ENCODE measurements around the gene PTPRN2.
"Not testable (repeated sequence)": the region's sequence is repeated elsewhere in the genome, so short reads cannot be mapped to it uniquely, and the experiment has no call there.

Gene PTPRN2

GRCh38 chr7:158237672-158238335, 349.8 kb downstream of the PTPRN2 start:
- DNase-seq (ENCODE audit: low read depth in 2 of 2) = no peak

- DNase-seq (ENCODE audit: low read depth in 2 of 2) = no peak
These were observed 351.2 kb downstream of the PTPRN2 start for GRCh38 chr7:158236400-158236799.

GRCh38 chr7:158235862-158236261, 351.8 kb downstream of the PTPRN2 start:
- no peak for DNase-seq (ENCODE audit: low read depth in 2 of 2)

GRCh38 chr7:158229945-158230344, 357.7 kb downstream of the PTPRN2 start:
- DNase-seq (ENCODE audit: low read depth in 2 of 2) = no peak

- DNase-seq (ENCODE audit: low read depth in 2 of 2) = no peak
These were observed 358.6 kb downstream of the PTPRN2 start for GRCh38 chr7:158228986-158229385.

GRCh38 chr7:158228131-158228530, 359.5 kb downstream of the PTPRN2 start:
- DNase-seq (ENCODE audit: low read depth in 2 of 2) = no peak

- DNase-seq (ENCODE audit: low read depth in 2 of 2) = no peak
These were observed 360.2 kb downstream of the PTPRN2 start for GRCh38 chr7:158227258-158227984.

GRCh38 chr7:158216198-158216597, 371.4 kb downstream of the PTPRN2 start:
- no peak for DNase-seq (ENCODE audit: low read depth in 2 of 2)

- DNase-seq (ENCODE audit: low read depth in 2 of 2) = no peak
These were observed 378.2 kb downstream of the PTPRN2 start for GRCh38 chr7:158209435-158209834.

- DNase-seq (ENCODE audit: low read depth in 2 of 2) = no peak
These were observed 381.3 kb downstream of the PTPRN2 start for GRCh38 chr7:158206341-158206740.

GRCh38 chr7:158204453-158204852, 383.2 kb downstream of the PTPRN2 start:
- DNase-seq (ENCODE audit: low read depth in 2 of 2) = no peak

- DNase-seq (ENCODE audit: low read depth in 2 of 2) = not testable (repeated sequence)
These were observed 383.7 kb downstream of the PTPRN2 start for GRCh38 chr7:158203948-158204347.

GRCh38 chr7:158194365-158194900, 393.2 kb downstream of the PTPRN2 start:
- DNase-seq (ENCODE audit: low read depth in 2 of 2) = no peak

- no peak for DNase-seq (ENCODE audit: low read depth in 2 of 2)
These were observed 394.2 kb downstream of the PTPRN2 start for GRCh38 chr7:158193446-158193845.

- no peak for DNase-seq (ENCODE audit: low read depth in 2 of 2)
These were observed 394.7 kb downstream of the PTPRN2 start for GRCh38 chr7:158192956-158193355.

- no peak for DNase-seq (ENCODE audit: low read depth in 2 of 2)
These were observed 395.3 kb downstream of the PTPRN2 start for GRCh38 chr7:158192184-158192835.

- no peak for DNase-seq (ENCODE audit: low read depth in 2 of 2)
These were observed 396.0 kb downstream of the PTPRN2 start for GRCh38 chr7:158191671-158192070.

- DNase-seq (ENCODE audit: low read depth in 2 of 2) = no peak
These were observed 396.9 kb downstream of the PTPRN2 start for GRCh38 chr7:158190756-158191155.

- no peak for DNase-seq (ENCODE audit: low read depth in 2 of 2)
These were observed 398.9 kb downstream of the PTPRN2 start for GRCh38 chr7:158188676-158189075.

GRCh38 chr7:158187694-158187994, 400.0 kb downstream of the PTPRN2 start:
- no peak for DNase-seq (ENCODE audit: low read depth in 2 of 2)

- no peak for DNase-seq (ENCODE audit: low read depth in 2 of 2)
These were observed 400.5 kb downstream of the PTPRN2 start for GRCh38 chr7:158186864-158187693.

GRCh38 chr7:158186406-158186805, 401.2 kb downstream of the PTPRN2 start:
- no peak for DNase-seq (ENCODE audit: low read depth in 2 of 2)
